AG20443 (cell line): ENCODE results near the gene H2BK1.
A peak's percentile ranks its signal among the peaks of the same experiment; 100 is the strongest.

Experiments
- DNase-seq: peaks from one replicate; pipeline ENCODE4 v3.0.0; 2012; ENCODE audit warnings: low spot score, mixed read lengths

H2BK1 gene

DNA sequence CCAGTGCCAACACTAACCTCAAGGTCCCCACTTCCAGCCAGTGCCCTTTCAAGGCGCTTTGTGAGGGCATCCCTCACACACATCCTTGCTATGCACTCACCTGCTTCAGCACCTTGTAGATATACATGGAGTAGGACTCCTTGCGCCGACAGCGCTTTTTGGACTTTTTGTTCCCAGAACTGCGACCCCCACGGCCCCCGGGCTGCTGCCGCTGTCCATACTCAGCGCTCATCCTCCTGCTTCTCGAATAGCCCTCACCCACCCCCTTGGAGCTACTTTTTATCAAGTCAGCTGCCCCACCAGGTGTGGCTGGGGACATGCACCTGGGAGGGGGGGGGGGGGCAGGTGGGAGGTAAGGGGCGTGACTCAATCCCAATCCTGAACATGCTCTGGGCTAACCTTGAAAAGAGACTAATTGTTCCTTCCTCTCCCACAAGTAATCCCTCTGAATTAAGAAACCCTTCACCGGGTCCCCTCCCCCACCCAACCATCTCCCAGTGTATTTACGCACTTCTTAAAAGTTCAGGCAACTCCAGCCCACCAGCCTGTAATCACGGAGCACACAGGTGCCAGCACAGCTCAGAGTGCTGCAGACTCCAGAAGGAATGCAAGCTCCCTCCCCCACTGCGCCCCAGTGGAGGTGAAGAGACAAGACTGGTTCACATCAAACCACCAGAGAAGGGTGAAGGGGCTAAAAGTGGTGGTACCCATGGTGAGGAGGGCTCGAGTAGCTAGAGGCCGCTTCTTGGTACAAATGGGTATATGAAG is at the start of gene H2BK1:
H2BK1 (minus strand) TSS at position 402 of the 768 bp plus-strand sequence; CDS start at position 232, 170 bp downstream.
- no peak for DNase-seq

DNA sequence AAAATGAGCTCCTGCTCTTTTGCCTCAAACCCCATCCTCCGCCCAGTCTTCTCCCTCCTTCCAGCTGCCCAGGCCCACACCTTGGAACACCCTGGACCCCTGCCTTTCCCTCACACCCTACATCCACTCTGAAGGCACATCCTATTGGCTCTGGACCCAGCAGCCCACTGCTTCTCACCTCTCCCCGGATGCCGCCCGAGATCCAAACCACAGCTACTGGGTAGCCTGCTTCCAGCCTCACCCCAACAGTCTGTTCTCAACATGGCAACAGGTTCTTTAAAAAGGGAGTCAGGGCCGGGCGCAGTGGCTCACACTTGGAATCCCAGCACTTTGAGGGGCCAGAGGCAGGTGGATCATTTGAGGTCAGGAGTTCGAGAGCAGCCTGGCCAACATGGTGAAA is 47.7 kb upstream of the H2BK1 start:
- DNase-seq = no peak

DNA sequence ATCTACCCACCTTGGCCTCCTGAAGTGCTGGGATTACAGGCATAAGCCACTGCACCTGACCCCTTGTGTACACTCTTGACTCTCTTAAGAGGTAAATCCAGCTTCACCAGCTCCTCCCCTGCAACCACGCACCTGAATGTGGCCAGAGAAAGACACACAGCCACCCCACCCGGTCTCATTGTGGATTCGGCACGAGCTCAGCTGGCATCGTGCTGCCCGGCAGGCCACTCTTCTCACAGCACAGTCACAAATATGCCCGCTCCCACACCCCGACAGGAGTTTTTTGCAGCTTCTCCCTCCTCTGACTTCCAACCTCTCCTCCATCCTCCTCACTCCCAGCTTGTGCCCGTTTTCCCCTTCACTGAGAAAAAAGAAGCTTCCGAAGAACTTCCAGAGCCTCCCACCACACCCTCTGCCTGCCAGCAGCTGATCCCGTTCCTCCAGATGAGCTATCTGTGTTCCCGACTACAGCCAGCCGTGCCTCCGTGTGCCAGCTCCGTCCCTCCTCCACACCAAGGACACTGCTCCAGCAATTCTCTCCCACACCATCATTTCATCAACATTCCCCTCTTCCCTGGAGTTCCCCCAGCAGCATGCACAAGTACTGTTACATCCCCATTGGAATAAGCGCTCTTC is 46.2 kb upstream of the H2BK1 start:
- peak; percentile 47 for DNase-seq

DNA sequence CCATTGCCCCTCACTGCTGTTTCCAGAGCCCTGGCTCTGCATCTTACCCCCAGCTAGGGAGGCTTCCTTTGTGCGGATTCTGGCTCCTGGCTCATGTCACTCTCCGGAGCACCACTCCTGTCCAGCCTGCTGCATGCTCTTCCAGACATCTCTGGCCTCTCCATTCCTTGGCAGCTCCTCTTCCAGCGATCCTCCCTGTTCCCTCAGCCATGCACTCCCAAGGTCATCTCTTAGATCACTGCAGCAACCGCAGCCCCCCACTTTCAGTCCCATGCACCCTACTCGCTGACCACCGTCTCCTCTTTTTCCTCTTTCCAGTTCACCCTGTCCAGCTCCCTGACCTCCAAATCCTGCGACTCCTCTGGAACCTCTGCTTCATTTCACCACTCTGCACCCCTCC is 45.1 kb upstream of the H2BK1 start:
- DNase-seq = no peak

DNA sequence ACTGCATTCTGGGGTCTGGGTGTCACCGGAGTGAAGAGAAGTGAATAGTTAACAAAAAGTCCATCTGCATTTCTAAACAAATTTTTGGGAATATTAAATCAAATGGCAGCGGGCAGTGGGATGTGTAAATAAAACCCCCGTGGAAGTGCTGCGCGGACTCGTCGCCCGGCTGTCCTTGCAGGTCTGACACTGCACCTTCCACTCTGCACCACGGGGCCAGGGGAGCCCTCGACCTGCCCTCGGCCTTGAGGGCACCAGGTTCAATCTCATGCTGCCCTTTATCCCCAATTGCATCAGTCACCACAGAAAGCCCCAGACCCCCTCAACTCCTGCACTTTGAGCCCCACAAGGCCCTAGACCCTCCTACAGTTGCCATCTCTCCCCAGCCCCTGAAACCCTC is 44.6 kb upstream of the H2BK1 start:
- no peak for DNase-seq

DNA sequence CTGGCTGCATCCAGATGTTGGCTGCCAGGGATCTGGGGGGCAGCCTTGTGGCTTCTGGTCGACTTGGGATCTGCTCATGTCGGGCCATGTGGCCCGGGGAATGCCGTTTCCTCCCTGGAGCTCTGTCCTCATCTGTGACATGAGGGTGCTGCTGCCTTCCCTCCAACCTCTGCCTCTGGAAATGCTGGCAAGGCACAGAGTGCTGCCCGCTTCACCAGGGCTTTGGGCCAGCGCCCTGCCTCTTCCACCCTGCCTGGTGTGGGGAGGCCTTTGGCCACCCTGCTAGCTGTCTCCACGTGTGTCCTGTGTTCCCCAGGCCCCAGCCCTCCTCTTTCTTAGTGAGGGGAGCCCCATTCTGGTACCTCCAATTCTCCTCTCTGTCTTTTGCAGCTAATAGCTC is 44.0 kb upstream of the H2BK1 start:
- no peak for DNase-seq

- peak; percentile 29 for DNase-seq
Observed at GRCh38 chr7:151252961-151253711, 42.8 kb upstream of the H2BK1 start.

GRCh38 chr7:151252561-151252835 is 42.2 kb upstream of the H2BK1 start:
- DNase-seq = peak; percentile 20

DNA sequence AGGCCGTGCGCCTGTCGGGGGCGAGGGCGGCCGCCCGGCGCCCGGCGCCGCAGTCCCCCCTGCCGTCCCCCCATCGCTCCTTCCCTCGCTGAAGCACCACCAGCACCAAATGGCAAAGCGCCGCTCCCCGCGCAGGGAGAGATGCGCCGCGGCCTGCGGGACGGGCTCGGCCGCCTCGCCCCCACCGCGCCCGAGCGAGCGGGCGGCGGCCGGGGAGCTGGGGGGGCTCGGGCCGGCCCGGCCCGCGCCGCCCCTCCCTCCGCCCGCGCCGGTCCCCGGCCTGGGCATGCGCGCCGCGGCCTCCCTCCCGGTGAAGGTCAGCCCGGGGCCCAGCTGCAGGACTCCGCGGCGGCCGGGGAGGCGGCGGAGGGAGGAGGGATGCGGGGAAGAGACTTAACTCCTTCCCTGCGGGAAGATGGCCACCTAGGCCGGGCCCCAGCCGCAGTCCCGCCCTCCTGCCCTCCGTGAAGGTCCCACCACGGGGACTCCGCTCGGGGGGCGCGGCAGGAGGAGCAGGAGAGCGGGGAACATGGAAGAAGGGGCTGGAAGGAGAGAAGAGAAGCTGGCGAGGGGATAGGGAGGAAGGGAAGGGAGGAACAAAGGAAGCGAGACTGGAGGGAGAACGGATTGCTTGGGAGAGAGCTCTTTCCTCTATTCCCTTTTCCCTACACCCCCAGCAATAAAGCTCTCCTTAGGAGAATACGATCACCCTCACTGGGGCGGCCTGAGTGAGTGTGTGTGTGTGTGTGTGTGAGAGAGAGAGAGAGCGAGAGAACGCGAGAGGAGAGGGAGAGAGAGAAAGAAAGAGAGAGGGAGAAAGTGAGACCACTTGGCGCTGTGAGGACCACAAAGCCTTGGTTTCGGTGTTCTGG is 41.6 kb upstream of the H2BK1 start:
- DNase-seq = peak; percentile 96

- DNase-seq = no peak
Observed at GRCh38 chr7:151251328-151251688, 41.0 kb upstream of the H2BK1 start.

- no peak for DNase-seq
Observed at GRCh38 chr7:151250181-151251132, 40.2 kb upstream of the H2BK1 start.

GRCh38 chr7:151249732-151250072 is 39.4 kb upstream of the H2BK1 start:
- peak; percentile 78 for DNase-seq

DNA sequence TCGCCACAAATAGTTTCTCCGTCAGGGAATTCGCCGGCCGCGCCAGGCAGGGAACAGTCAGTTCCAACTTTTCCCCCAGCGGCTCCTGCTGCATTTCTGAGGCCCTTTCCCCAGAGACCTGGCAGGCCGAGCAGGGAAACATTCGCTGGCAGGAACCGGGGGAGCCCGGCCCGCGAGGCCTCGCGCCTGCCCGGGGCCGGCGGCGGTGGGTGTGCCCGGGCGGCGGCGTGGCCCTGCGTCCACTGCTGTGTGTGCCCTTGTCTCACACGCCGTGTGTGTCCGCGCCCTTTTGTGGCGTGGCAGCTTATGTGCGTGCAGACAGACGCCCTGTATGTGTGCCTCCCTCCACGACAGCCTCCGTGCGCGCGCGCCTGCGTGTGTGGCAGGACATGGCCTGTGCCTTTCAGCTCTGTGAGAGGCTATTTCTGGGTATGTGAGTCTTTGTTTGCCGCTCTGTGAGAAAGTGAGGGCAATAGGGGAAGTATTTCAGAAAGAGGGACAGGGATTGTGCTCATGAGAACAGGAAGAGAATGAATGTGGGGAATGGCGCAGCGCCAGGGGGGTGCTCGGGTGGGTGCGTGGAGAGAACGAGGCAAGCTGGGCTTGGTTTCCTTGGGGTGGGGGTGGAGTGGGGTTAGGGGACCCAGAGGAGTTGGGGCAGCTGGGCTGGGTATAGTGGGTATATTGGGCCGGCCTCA is 38.9 kb upstream of the H2BK1 start:
- peak; percentile 77 for DNase-seq

DNA sequence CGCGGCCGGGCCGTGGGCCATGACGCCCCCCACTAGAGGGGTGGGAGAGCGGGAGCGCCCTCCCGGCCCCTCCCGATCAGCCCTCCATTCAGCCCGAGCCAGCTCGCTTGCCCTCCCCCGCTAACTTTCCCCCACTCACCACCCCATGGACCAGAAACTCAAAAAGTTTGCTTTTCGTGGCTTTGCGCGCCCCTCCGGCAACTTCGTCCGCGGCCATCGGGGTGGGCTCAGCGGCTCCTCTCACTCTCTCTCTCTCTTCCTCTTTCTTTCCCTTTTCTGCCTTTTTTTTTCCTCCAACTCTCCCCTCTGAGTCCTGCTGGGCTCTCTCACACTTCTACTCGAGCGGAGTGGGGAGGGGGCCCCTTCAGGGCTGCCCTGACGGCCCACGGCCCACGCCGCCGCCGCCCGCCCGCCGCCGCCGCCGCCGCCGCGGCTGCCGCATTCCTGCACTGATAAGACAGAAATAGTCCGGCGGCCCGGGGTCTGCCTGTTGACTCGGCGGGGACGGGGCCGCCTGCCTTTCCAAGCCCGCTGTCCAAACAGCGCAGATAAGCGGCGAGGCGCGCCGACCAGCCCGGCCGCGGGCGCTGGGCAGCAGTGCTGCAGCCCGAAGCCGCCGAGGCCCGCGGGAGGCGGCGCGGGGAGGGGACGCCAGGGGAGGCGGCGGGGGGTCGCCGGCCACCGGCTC is 38.2 kb upstream of the H2BK1 start, which contains the start of gene SMARCD3:
SMARCD3 (minus strand) TSS at position 349 of the 688 bp plus-strand sequence; CDS start at position 217, 132 bp downstream.
- peak; percentile 74 for DNase-seq

- peak; percentile 39 for DNase-seq
Observed at GRCh38 chr7:151247611-151248345, 37.5 kb upstream of the H2BK1 start.

DNA sequence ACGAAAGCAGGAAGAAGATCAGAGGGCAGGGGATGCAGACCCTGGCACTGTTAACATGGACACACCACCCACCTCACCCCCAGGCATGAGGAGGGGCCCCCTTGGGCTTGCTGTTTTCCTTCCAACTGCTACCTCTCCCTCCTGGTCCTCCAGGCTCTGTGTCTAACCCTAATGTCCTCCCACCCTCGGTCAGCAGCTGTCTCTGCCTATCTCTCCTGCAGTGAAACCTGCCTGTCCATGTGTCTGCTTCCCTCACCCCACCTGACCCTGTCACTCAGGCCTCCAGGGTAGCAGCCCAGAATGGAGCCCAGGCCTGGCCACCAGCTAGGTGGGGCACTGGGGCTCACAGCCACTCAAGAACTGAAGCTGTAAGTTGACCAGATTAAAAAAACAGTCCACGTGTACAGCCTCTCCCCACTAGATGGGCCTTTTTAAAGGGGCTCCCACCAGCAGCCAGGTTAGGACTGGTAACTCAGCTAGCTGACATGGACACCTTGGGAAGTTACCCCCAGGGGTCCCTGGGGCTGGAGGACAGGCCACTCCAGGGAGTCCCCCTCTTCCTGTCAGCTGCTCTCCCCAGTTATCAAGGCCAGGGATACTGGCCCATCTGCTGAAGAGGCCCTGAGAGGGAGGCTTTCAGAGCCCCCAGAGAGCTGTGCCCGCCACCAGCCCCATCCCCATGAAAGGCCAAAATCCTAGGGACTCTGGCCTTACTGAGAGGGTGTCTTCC is 36.7 kb upstream of the H2BK1 start:
- DNase-seq = no peak

GRCh38 chr7:151246102-151246850 is 36.0 kb upstream of the H2BK1 start:
- peak; percentile 34 for DNase-seq
